Nephron progenitor cell (in vitro differentiated cells): Measurements from ENCODE around the gene IL16.
A peak's percentile ranks its signal among the peaks of the same experiment; 100 is the strongest.

Experiments used
- DNase-seq: peaks from one replicate; pipeline ENCODE4 v3.0.0; 2021
- H3K27ac Mint-ChIP-seq: 2 replicates; pipeline ENCODE4 v1.8.0; 2021; ENCODE audit warnings: mild to moderate bottlenecking, moderate library complexity, mixed read lengths
- H3K27me3 Mint-ChIP-seq: 2 replicates; pipeline ENCODE4 v1.8.0; 2021; ENCODE audit warnings: mild to moderate bottlenecking, low read depth, mixed read lengths; ENCODE audit not compliant: poor library complexity
- H3K36me3 Mint-ChIP-seq: 2 replicates; pipeline ENCODE4 v1.8.0; 2021; ENCODE audit warnings: low read depth, mixed read lengths
- H3K4me1 Mint-ChIP-seq: 2 replicates; pipeline ENCODE4 v1.8.0; 2021; ENCODE audit warnings: mixed read lengths
- H3K4me3 Mint-ChIP-seq: 2 replicates; pipeline ENCODE4 v1.8.0; 2021; ENCODE audit warnings: mild to moderate bottlenecking, moderate library complexity, mixed read lengths
- H3K9me3 Mint-ChIP-seq: 2 replicates; pipeline ENCODE4 v1.8.0; 2021; ENCODE audit warnings: mild to moderate bottlenecking, moderate library complexity, mixed read lengths
- TF ChIP-seq, protein P1 (sequence below): fragments of 200-600 bp; sonication (generic); IDR thresholded peaks from 2 replicates; pipeline ENCODE4 v1.5.0; 2021; ENCODE audit warnings: antibody characterized with exemption

Gene IL16

DNA sequence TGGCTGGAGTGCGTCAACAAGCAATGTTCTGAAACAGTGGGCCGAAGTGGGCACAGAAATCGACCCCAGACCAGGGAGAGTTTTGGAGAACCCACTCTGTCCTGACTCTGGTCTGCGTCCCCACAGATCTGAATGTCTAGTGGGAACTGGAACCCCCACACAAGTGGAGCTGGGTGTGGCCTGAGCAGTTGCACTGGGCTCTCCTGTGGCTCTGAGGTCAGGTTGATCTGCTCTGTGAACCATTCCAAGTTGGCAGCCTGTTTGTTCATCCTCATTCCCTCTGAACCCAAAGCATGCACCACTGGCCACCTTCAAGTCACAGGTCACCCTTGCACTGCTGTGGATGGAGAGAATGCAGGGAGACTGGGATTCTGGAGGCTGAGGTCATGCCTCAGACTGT is 66.8 kb downstream of the IL16 start:
- Mint-ChIP-seq H3K4me3 (no peak overlapping the region), H3K27me3 (peaks cover 3% of the 10 kb centered on the region), H3K36me3 (no peaks in the 10 kb centered on the region), H3K9me3 (no peaks in the 10 kb centered on the region), H3K4me1 (peaks cover 19% of the 10 kb centered on the region), H3K27ac (no peak overlapping the region)
- no peak for DNase-seq
- TF ChIP-seq, protein P1, sequence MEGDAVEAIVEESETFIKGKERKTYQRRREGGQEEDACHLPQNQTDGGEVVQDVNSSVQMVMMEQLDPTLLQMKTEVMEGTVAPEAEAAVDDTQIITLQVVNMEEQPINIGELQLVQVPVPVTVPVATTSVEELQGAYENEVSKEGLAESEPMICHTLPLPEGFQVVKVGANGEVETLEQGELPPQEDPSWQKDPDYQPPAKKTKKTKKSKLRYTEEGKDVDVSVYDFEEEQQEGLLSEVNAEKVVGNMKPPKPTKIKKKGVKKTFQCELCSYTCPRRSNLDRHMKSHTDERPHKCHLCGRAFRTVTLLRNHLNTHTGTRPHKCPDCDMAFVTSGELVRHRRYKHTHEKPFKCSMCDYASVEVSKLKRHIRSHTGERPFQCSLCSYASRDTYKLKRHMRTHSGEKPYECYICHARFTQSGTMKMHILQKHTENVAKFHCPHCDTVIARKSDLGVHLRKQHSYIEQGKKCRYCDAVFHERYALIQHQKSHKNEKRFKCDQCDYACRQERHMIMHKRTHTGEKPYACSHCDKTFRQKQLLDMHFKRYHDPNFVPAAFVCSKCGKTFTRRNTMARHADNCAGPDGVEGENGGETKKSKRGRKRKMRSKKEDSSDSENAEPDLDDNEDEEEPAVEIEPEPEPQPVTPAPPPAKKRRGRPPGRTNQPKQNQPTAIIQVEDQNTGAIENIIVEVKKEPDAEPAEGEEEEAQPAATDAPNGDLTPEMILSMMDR, result no peak

DNA sequence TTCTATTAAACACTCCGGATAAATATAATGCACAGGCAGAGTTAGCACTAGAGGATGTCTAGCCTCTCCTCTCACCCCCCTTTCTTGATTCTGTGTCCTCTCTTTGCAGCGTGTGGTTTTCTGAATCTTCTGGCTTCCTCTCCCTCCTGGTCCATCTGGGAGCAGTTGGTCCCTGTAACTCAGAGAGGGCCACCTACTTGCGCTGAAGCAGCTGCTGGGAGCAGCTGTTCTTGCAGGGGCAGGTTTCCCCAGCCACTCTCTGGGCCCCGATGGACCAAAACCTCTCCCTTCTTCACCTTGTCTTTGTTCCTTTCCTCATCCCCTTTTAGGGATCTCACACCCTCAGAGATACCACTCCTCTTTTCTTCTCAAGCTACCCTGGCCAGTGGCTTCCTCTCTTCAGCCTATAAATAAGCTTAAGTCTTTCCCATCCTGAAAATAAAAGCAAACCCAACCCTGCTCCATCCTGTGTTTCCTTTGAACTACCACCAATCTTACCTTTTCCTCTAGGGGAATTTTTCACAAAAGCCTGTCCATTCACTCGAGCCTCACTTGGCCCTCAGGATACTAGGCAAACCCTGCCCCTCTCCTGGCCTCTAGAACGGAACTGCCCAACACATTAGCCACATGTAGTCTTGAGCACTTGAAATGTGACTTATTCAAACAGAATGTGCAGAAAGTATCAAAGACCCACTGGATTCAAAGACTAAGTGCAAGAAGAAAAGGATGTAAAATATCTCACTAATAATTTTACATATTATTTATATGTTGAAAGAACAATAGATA is 67.6 kb downstream of the IL16 start:
- Mint-ChIP-seq H3K27me3 (no peaks in the 10 kb centered on the region), H3K4me3 (no peak overlapping the region), H3K27ac (no peak overlapping the region), H3K36me3 (no peaks in the 10 kb centered on the region), H3K9me3 (no peaks in the 10 kb centered on the region), H3K4me1 (peaks cover 19% of the 10 kb centered on the region)
- DNase-seq, result no peak
- TF ChIP-seq, protein P1, result no peak

DNA sequence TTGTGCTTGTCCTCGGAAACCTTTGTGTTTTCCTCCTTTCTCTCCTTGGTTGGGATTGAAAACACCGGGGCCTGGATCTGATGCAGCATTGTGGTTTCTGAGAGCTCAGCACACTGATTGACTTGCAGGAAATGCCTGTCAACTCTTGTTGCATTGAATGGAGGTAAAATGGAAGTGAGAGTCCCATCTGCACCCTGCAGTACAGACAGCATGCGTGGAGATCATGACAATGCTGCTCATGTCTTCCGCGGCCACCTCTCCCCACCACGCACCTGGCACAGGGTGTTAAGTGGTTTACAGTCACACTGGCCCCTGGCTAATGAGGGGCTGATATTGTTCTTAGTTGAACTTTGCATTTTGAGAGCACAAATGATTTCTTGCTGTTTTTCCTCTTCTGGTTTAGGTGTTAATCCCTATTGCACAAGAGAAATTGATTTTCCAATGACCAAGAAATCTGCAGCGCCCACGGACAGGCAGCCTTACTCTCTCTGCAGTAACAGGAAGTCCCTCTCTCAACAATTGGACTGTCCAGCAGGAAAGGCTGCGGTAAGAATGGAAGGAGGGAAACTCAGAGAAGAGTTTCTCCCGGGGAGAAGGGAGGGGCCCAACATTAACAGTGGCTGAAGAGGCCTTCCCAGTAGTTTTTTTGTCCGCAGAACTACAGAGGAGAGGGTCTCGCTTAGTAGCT is 68.7 kb downstream of the IL16 start:
- H3K27me3 Mint-ChIP-seq, result peaks cover 2% of the 10 kb centered on the region
- TF ChIP-seq, protein P1, result no peak
- H3K36me3 Mint-ChIP-seq, result no peaks in the 10 kb centered on the region
- DNase-seq, result no peak
- H3K4me3 Mint-ChIP-seq, result peak overlapping the region; percentile 24
- H3K4me1 Mint-ChIP-seq, result peaks cover 19% of the 10 kb centered on the region
- no peaks in the 10 kb centered on the region for H3K9me3 Mint-ChIP-seq
- no peak overlapping the region for H3K27ac Mint-ChIP-seq

DNA sequence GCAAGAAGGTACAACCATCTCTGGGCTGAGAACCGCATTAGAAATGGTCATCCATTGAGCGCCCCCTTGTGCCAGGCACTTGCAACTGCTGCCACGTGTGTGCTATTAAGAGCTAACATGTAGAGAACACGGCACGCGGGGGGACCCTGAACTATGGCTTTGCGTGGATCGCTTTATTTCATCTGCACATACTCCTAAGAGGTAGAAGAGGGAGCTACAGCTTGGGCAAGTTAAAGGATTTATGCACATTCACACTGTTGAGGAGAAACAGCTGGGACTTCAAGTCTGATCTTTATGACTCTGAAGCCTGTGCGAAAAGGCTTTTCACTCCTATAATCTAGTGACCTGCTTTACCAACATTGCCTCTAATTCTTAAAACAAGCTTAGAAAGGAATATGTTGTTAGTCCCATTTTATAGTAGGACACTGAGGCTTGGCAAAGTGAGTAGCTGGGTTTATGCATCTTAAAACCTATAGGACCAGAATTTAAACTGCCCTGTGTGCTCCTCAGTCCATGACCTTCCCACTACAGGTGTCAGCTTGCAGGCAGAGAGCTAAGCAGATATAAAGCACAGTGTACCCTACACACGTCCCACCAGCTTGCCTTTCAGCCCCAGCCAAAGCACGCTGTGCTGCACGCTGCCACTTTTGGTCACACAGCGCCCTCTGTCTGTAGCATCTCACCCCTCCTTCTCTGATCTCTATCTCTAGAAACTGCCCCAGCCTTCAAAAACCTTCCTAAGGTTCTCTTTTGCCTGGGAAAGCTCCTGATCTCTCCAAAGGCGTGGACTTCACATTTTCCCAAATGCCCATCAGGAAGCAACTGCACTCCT is 69.5 kb downstream of the IL16 start:
- DNase-seq, result peak; percentile 90
- H3K27me3 Mint-ChIP-seq, result peaks cover 6% of the 10 kb centered on the region
- H3K36me3 Mint-ChIP-seq, result no peaks in the 10 kb centered on the region
- TF ChIP-seq, protein P1, result peak; percentile 72
- H3K4me1 Mint-ChIP-seq, result peaks cover 19% of the 10 kb centered on the region
- peak overlapping the region; percentile 74 for H3K4me3 Mint-ChIP-seq
- H3K9me3 Mint-ChIP-seq, result no peaks in the 10 kb centered on the region
- H3K27ac Mint-ChIP-seq, result no peak overlapping the region

DNA sequence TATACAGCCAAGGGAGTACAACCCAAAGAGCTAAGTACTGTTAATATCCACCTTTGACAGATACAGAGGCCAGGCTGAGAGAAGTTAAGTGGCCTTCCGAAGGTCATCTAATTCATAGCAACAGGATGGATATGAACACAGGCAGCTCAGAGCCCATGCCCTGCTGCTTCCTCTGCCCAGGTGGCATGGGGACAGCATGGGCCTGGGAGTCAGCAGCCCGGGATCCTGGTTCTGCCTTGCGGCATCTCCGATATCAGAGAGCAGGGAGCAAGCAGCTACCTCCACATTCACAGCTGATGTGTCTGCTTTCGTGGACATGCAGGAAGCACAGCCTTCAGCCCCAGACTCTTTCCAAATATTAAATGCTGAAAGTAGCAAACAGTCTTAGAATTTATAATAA is 71.7 kb downstream of the IL16 start:
- H3K9me3 Mint-ChIP-seq, result no peaks in the 10 kb centered on the region
- peaks cover 10% of the 10 kb centered on the region for H3K27me3 Mint-ChIP-seq
- H3K27ac Mint-ChIP-seq, result no peak overlapping the region
- TF ChIP-seq, protein P1, result no peak
- DNase-seq, result no peak
- H3K4me3 Mint-ChIP-seq, result no peak overlapping the region
- no peaks in the 10 kb centered on the region for H3K36me3 Mint-ChIP-seq
- H3K4me1 Mint-ChIP-seq, result peaks cover 19% of the 10 kb centered on the region
